ENCODE results near the gene TRIM59. TPM values are rescaled to one million over a fixed set of nuclear protein-coding genes. Genes with fewer than 3 reads are reported as not detected.
"Not testable (repeated sequence)": the region's sequence is repeated elsewhere in the genome, so short reads cannot be mapped to it uniquely, and the experiment has no call there.

TRIM59 gene
- polyA plus RNA-seq, 6 donors from 2014 or later = 2.9 to 37.2 (median 27.4) TPM

- peaks cover 4 to 12% of the 10 kb centered on the region in 2 donors for H3K36me3 Mint-ChIP-seq
- peaks cover 6 to 26% (median 18%) of the 10 kb centered on the region in 7 donors for H3K9me3 Mint-ChIP-seq
- H3K4me3 Mint-ChIP-seq = no peak overlapping the region
- peaks cover 0 to 8% (median 4%) of the 10 kb centered on the region in 3 donors for H3K4me1 Mint-ChIP-seq
- peaks cover 0 to 5% (median 2%) of the 10 kb centered on the region in 3 donors for H3K27me3 Mint-ChIP-seq
- ATAC-seq (ENCODE audit: low read depth in 2 of 2) (no peak), DNase-seq (no peak)
- H3K27ac Mint-ChIP-seq = no peak overlapping the region
Observed at GRCh38 chr3:160473978-160474377, 24.4 kb upstream of the TRIM59 start.

- DNase-seq (no peak), ATAC-seq (ENCODE audit: low read depth in 2 of 2) (no peak)
- Mint-ChIP-seq H3K36me3 (peaks cover 4 to 14% of the 10 kb centered on the region in 2 donors), H3K4me1 (peaks cover 0 to 8% (median 4%) of the 10 kb centered on the region in 3 donors), H3K9me3 (peaks cover 6 to 28% (median 22%) of the 10 kb centered on the region in 7 donors), H3K4me3 (no peak overlapping the region), H3K27me3 (peaks cover 0 to 5% (median 5%) of the 10 kb centered on the region in 3 donors), H3K27ac (no peak overlapping the region)
Observed at GRCh38 chr3:160473221-160473620, 23.6 kb upstream of the TRIM59 start.

GRCh38 chr3:160472344-160472743, 22.8 kb upstream of the TRIM59 start:
- Mint-ChIP-seq H3K27ac (no peak overlapping the region), H3K27me3 (peaks cover 0 to 5% (median 0%) of the 10 kb centered on the region in 3 donors)

DNA sequence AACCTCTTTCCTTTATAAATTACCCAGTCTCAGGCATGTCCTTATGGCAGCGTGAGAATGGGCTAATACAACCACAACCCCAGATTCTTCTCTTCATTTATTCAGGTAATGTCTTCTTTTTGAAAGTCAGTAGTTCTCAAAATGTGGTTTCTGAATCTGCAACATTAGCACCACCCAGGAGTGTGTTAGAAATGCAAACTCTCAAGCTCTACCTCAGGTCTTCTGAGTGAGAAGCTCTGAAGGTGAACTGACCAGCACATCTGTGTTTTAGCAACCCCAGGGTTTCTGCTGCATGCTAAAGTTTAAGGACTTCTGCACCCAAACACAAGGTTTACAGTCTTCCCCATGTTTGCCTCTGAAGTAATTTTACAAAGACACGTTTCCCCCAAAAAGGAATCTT, 22.3 kb upstream of the TRIM59 start:
- Mint-ChIP-seq H3K27ac (no peak overlapping the region), H3K27me3 (peaks cover 0 to 8% (median 0%) of the 10 kb centered on the region in 3 donors), H3K4me1 (peaks cover 0 to 8% (median 4%) of the 10 kb centered on the region in 3 donors), H3K9me3 (peaks cover 6 to 28% (median 22%) of the 10 kb centered on the region in 7 donors), H3K36me3 (peaks cover 4 to 14% of the 10 kb centered on the region in 2 donors), H3K4me3 (no peak overlapping the region)
- ATAC-seq (ENCODE audit: low read depth in 2 of 2) (no peak), DNase-seq (no peak)

More at GRCh38 chr3:160472344-160472743, 22.8 kb upstream of the TRIM59 start:
- DNase-seq = no peak
- Mint-ChIP-seq H3K4me1 (peaks cover 0 to 8% (median 4%) of the 10 kb centered on the region in 3 donors), H3K9me3 (peaks cover 6 to 28% (median 22%) of the 10 kb centered on the region in 7 donors), H3K36me3 (peaks cover 4 to 14% of the 10 kb centered on the region in 2 donors), H3K4me3 (no peak overlapping the region)
- ATAC-seq (ENCODE audit: low read depth in 2 of 2) = no peak

DNA sequence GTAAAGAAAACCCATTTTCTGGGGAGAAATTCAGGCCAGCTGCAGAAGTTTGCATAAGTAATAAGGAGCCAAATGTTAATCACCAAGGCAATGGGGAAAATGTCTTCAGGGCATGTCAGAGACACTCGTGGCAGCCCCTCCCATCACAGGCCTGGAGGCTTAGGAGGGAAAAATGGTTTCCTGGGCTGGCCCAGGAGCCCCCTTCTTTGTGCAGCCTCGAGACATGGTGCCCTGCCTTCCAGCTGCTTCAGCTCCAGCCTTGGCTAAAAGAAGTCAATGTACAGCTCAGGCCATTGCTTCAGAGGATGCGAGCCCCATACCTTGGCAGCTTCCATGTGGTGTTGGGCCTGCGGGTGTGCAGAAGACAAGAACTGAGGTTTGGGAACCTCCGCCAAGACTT, 20.6 kb upstream of the TRIM59 start:
- Mint-ChIP-seq H3K27ac (no peak overlapping the region), H3K27me3 (peaks cover 0 to 8% (median 0%) of the 10 kb centered on the region in 3 donors), H3K9me3 (peaks cover 6 to 28% (median 22%) of the 10 kb centered on the region in 7 donors), H3K4me3 (peak overlapping the region in 1 of 8 donors; percentile 44), H3K36me3 (peaks cover 4 to 14% of the 10 kb centered on the region in 2 donors), H3K4me1 (peaks cover 0 to 8% (median 4%) of the 10 kb centered on the region in 3 donors)
- ATAC-seq (ENCODE audit: low read depth in 2 of 2) (no peak), DNase-seq (no peak)

DNA sequence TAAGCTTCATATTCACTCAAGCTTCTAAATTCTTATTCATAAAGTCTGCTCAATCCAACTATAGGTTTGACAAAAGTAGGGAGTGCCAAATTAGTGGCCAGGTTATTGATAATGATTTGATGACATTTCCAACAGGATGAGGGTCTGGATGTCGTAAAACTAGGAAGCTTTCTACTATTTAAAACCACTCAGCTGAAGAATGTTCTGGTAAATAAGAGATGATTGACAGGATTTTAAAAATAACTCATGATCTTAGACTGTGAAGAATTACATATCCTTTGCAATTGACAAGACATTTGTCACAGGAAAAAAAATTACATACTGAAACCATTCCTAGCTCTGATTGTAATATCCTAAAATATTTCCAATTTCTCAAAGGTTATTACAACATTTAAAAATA, 15.4 kb upstream of the TRIM59 start:
- no peak overlapping the region for H3K4me3 Mint-ChIP-seq
- no peak for ATAC-seq (ENCODE audit: low read depth in 2 of 2)
- no peak for DNase-seq
- peaks cover 8 to 9% (median 9%) of the 10 kb centered on the region in 3 donors for H3K27me3 Mint-ChIP-seq
- peaks cover 4 to 18% (median 10%) of the 10 kb centered on the region in 7 donors for H3K9me3 Mint-ChIP-seq
- H3K4me1 Mint-ChIP-seq = no peaks in the 10 kb centered on the region
- H3K36me3 Mint-ChIP-seq = peaks cover 4 to 13% of the 10 kb centered on the region in 2 donors
- no peak overlapping the region for H3K27ac Mint-ChIP-seq

GRCh38 chr3:160464321-160464720, 14.7 kb upstream of the TRIM59 start:
- Mint-ChIP-seq H3K4me1 (no peaks in the 10 kb centered on the region), H3K4me3 (no peak overlapping the region), H3K27me3 (peaks cover 8 to 9% (median 9%) of the 10 kb centered on the region in 3 donors), H3K36me3 (peaks cover 0 to 6% of the 10 kb centered on the region in 2 donors), H3K27ac (no peak overlapping the region), H3K9me3 (peaks cover 0 to 11% (median 4%) of the 10 kb centered on the region in 7 donors)
- no peak for DNase-seq
- no peak for ATAC-seq (ENCODE audit: low read depth in 2 of 2)

DNA sequence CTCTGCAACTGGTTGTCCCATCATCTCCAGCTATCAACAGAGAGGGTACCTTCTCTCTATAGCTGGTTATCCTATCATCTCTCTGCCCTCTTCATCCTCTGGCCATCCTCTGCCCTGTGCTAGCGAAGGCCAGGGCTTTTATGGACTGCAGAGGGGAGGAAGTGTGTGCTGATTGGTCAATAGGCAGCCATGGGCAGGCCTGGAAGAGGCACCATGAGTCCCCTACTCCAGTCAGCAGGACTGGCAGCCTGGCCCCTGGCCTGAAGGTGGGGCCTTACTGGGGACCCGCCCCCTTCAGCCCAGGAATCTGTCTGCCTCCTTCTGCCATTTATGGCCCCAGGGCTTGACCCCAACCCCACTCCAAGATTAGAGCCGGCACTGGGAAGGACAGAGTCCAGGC, 10.4 kb upstream of the TRIM59 start:
- Mint-ChIP-seq H3K27ac (no peak overlapping the region), H3K4me3 (no peak overlapping the region), H3K9me3 (no peaks in the 10 kb centered on the region), H3K27me3 (peaks cover 0 to 9% (median 9%) of the 10 kb centered on the region in 3 donors), H3K36me3 (no peaks in the 10 kb centered on the region), H3K4me1 (no peaks in the 10 kb centered on the region)
- DNase-seq (no peak), ATAC-seq (ENCODE audit: low read depth in 2 of 2) (no peak)

DNA sequence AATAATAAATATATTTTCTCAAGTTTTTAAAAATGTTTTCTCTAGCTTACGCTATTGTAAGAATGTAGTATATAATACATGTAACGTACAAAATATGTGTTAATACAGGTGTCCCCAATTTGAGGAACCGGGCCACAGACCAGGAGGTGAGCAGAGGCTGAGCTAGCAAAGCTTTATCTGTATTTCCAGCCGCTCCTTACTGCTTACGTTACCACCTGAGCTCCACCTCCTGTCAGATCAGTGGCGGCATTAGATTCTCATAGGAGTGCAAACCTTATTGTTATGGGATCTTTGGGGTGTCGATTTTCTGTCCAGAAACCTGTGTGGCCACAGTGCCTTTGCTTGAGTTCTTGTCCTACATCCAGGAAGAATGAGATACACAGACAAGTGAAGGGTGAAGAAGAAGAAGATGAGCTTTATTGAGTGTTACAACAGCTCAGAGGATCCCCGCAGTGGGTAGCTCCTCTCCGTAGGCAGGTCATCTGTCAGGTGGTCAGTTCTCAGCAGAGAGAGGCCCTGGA, 9.9 kb upstream of the TRIM59 start:
- Mint-ChIP-seq H3K4me3 (no peak overlapping the region), H3K36me3 (no peaks in the 10 kb centered on the region), H3K9me3 (no peaks in the 10 kb centered on the region), H3K4me1 (no peaks in the 10 kb centered on the region), H3K27ac (no peak overlapping the region), H3K27me3 (peaks cover 0 to 9% (median 9%) of the 10 kb centered on the region in 3 donors)
- no peak for DNase-seq
- no peak for ATAC-seq (ENCODE audit: low read depth in 2 of 2)

- Mint-ChIP-seq H3K36me3 (no peaks in the 10 kb centered on the region), H3K27ac (peak overlapping the region in 1 of 6 donors; percentile 14), H3K4me1 (no peaks in the 10 kb centered on the region), H3K9me3 (no peaks in the 10 kb centered on the region), H3K27me3 (peaks cover 0 to 9% (median 4%) of the 10 kb centered on the region in 3 donors), H3K4me3 (no peak overlapping the region)
- DNase-seq (no peak), ATAC-seq (ENCODE audit: low read depth in 2 of 2) (no peak)
Observed at GRCh38 chr3:160458151-160458550, 8.6 kb upstream of the TRIM59 start.

- Mint-ChIP-seq H3K36me3 (no peaks in the 10 kb centered on the region), H3K4me1 (peaks cover 0 to under 1% (median 0%) of the 10 kb centered on the region in 3 donors), H3K9me3 (no peaks in the 10 kb centered on the region), H3K27me3 (no peaks in the 10 kb centered on the region), H3K4me3 (no peak overlapping the region), H3K27ac (no peak overlapping the region)
- no peak for ATAC-seq (ENCODE audit: low read depth in 2 of 2)
- no peak for DNase-seq
Observed at GRCh38 chr3:160455846-160456245, 6.3 kb upstream of the TRIM59 start.

GRCh38 chr3:160454995-160455394, 5.4 kb upstream of the TRIM59 start:
- H3K27me3 Mint-ChIP-seq = no peaks in the 10 kb centered on the region
- H3K4me1 Mint-ChIP-seq = peaks cover 4 to 9% (median 6%) of the 10 kb centered on the region in 3 donors
- H3K4me3 Mint-ChIP-seq = no peak overlapping the region
- H3K9me3 Mint-ChIP-seq = no peaks in the 10 kb centered on the region
- no peaks in the 10 kb centered on the region for H3K36me3 Mint-ChIP-seq
- ATAC-seq (ENCODE audit: low read depth in 2 of 2) (no peak), DNase-seq (no peak)
- no peak overlapping the region for H3K27ac Mint-ChIP-seq

DNA sequence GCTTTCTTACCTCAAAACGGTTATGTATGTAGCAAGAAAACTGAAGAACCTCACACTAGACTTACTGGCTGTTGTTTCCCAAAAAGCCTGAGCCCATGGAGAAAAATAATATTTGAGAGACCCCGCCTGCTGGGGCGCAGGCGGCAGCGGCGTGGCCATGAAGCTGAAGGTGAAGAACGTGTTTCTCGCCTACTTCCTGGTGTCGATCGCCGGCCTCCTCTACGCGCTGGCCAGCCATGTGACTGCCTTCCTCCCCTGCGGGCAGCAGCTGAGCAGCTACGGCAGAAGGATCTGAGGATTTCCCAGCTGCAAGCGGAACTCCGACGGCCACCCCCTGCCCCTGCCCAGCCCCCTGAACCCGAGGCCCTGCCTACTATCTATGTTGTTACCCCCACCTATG, 2.7 kb upstream of the TRIM59 start:
- not testable (repeated sequence) for H3K27ac Mint-ChIP-seq; H3K27me3 Mint-ChIP-seq; ATAC-seq (ENCODE audit: low read depth in 2 of 2); H3K9me3 Mint-ChIP-seq; H3K36me3 Mint-ChIP-seq; DNase-seq
- Mint-ChIP-seq H3K4me3 (peak overlapping the region in 1 of 8 donors; percentile 49), H3K4me1 (peaks cover 21 to 25% (median 21%) of the 10 kb centered on the region in 3 donors)

DNA sequence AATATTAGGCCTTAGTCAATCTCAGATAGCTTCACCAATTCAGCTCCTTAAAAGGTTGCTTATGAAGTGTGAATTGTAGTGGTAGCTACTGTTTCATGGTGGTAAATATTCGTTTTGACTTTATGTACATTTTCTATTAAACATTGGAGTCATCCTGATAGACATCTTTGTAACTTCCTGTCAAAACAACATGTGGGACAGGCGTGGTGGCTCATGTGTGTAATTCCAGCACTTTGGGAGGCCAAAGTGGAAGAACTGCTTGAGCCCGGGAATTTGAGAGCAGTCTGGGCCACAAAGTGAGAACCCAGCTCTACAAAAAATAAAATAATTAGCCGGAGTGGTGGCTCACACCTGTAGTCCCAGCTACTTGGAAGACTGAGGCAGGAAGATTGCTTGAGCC, 2.0 kb upstream of the TRIM59 start:
- no peak overlapping the region for H3K27ac Mint-ChIP-seq
- no peak for DNase-seq
- no peak for ATAC-seq (ENCODE audit: low read depth in 2 of 2)
- no peak overlapping the region for H3K4me3 Mint-ChIP-seq
- H3K36me3 Mint-ChIP-seq = peaks cover 0 to 7% of the 10 kb centered on the region in 2 donors
- no peaks in the 10 kb centered on the region for H3K27me3 Mint-ChIP-seq
- peaks cover 21 to 27% (median 23%) of the 10 kb centered on the region in 3 donors for H3K4me1 Mint-ChIP-seq
- H3K9me3 Mint-ChIP-seq = no peaks in the 10 kb centered on the region

All from naive B cell (primary cell).